Left cardiac atrium (tissue), 4 donors: ENCODE data around the gene CLPTM1L. TPM values are rescaled to one million over a fixed set of nuclear protein-coding genes. Genes with fewer than 3 reads are reported as not detected.
"Not testable (repeated sequence)": the region's sequence is repeated elsewhere in the genome, so short reads cannot be mapped to it uniquely, and the experiment has no call there.

Experiments
- ATAC-seq, 2 donors: fragments of 200-7000 bp; cut with Tn5 transposase; one replicate each; pipeline ENCODE4 v1.9.1; 2020; ENCODE audit warnings: mild to moderate bottlenecking in 2 of 2, moderate library complexity in 2 of 2
- DNase-seq: peaks from one replicate; pipeline ENCODE4 v3.0.0-alpha.2; 2020
- intact Hi-C, 2 donors: fragments of 100-400 bp; cut with DNase I; formaldehyde crosslinking; loops; one replicate each; pipeline versions ENCODE4 v1.14.1 to v1.15.1; 2022 to 2023
- total RNA-seq, 2 donors: library from RNA; stranded (reverse); fragmentation: NEBNext Ultra II Directional; extraction: Animal tissue kit (Norgen Biotek cat#: 25700); gene quantifications; one replicate each; pipeline ENCODE4 v1.2.1, GENCODE V29; 2021
- donor health status: DM: no; HTN: yes; CAD: no.
- donor health status: DM: no; HTN: yes; CAD: no; lungs with severe emphysema.
- donor health status: DM: yes; HTN: yes; CAD: no.
- donor health status: Dilated cardiomyopathy.

The CLPTM1L gene
- total RNA-seq, 2 donors from 2014 or later = 46.6 to 51.7 TPM

DNA sequence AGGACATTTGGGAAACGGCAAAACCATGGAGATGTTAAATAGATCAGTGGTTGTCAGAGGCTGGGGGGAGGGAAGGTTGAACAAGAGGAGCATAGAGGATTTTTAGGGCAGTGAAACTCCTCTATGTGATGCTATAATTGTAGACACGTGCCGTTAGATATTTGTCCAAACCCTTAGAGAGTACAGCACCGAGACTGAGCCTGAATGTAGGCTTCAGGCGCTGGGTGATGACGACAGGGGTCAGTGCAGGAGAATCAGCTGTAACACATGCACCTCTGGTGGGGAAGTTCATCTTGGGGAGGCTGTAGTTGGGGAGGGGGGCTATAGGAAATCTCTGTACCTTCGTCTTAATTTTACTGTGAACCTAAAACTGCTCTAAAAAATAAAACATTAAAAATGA lies 22.2 kb upstream of the CLPTM1L start:
- ATAC-seq (no peak), DNase-seq (no peak)
- intact Hi-C loops = no loop called here

DNA sequence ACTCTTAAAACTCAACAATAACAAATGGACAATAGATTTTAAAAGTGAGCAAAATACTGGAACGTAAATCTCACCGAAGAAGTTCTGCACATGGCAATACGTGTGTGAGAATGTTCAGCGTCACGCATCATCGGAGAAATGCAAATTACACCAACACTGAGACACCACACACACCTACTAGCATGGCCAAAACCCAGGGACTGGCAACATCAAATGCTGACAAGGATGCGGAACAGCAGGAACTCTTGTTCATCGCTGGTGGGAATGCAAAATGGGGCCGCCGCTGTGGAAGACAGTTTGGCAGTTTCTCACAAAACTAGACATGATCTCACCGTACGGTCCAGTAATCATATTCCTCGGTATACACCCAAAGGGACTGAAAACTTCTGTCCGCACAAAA lies 21.6 kb upstream of the CLPTM1L start:
- ATAC-seq (no peak), DNase-seq (no peak)
- intact Hi-C loops = no loop called here

DNA sequence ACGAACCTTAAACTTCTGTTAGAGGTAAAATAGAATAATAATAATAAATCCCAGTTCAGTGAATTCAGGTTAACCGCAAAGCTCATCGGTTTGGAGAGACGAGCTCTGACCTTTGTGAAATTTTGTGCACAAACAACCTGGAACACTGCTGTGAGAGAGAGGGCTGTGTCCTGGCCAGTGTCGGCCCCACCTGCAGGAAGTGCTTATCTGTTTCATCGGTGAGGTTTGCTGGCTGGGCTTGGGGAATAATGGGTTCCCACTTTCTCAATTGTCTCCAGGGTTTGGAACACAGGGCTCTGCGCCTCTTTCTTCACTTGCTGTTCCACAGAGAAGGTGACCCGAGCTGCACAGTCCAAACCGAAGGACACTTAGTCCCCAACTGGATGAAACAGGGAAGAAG lies 19.3 kb upstream of the CLPTM1L start:
- intact Hi-C loops = no loop called here
- DNase-seq (no peak), ATAC-seq (no peak)

DNA sequence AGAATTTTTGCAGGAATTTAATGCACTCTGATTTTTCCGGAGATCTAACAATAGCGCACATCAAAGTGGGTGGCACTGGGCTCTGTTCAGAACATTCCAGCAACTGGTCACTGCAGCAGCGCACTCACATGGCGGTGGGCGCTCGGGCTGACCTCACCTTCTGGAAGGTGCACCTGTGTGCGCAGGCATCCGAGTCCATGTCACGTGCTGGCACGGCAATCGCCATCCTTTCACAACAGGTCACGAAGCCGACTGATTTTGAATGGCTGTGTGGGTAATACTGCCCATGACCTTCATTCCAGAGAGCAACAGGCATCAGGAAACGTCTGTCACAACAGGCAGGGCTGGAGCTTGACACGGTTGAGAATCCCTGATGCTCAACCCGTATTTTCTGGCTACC lies 18.7 kb upstream of the CLPTM1L start:
- ATAC-seq (no peak), DNase-seq (no peak)
- intact Hi-C loops = no loop called here

DNA sequence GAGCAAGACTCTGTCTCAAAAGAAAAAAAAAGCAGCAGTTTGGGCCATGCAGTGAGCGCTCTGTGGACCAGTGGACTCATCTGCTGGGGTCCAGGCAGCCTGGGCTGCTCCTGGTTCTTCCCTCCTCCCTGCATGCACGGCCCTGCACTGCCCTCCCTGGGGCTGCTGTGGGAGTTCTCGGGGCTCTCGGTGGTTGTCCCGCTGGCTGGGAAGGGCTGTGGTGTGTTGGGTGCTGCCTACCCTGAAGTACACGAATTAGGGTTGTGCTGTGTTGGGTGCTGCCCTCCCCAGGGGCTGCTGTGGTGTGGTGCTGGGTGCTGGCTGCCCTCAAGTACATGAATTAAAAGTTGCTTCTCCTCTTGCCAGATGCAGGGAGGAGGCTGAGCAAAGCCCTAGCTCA lies 18.3 kb upstream of the CLPTM1L start:
- intact Hi-C loops = no loop called here

GRCh38 chr5:1362242-1363015 lies 17.5 kb upstream of the CLPTM1L start:
- DNase-seq = no peak
- intact Hi-C loops = no loop called here
- ATAC-seq = no peak

More for the DNA sequence above, 18.3 kb upstream of the CLPTM1L start:
- ATAC-seq (no peak), DNase-seq (no peak)

GRCh38 chr5:1360861-1361260 lies 16.0 kb upstream of the CLPTM1L start:
- intact Hi-C loops = no loop called here
- ATAC-seq (no peak), DNase-seq (no peak)

GRCh38 chr5:1360367-1360766 lies 15.5 kb upstream of the CLPTM1L start:
- DNase-seq, intact Hi-C loops: not testable (repeated sequence)

DNA sequence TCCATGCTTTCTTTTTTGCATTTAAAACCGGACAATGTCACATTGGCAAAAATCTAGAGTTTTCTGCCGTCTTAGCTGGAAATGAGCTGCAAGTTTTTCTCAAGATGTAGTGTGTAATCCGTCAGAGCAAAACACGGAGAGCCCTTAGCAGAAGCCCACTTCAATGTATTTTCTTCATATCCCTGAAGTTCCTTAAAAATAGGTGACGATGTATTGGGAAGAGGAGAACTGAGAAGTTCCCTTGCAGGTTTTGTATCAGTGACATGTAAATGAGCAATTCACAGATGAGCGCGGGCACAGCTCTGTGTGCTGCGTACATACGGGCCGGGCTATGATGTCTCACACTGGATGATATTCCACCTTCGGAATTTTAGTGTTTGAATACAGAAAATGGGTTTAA lies 14.8 kb upstream of the CLPTM1L start:
- ATAC-seq = no peak
- DNase-seq = no peak
- intact Hi-C loops = no loop called here

More at GRCh38 chr5:1360367-1360766, 15.5 kb upstream of the CLPTM1L start:
- ATAC-seq = not testable (repeated sequence)

- ATAC-seq (no peak), DNase-seq (no peak)
- intact Hi-C loops = no loop called here
These were observed 14.2 kb upstream of the CLPTM1L start for GRCh38 chr5:1359031-1359645.

GRCh38 chr5:1358726-1359025 lies 13.8 kb upstream of the CLPTM1L start:
- intact Hi-C loops = no loop called here
- ATAC-seq (no peak), DNase-seq (no peak)

DNA sequence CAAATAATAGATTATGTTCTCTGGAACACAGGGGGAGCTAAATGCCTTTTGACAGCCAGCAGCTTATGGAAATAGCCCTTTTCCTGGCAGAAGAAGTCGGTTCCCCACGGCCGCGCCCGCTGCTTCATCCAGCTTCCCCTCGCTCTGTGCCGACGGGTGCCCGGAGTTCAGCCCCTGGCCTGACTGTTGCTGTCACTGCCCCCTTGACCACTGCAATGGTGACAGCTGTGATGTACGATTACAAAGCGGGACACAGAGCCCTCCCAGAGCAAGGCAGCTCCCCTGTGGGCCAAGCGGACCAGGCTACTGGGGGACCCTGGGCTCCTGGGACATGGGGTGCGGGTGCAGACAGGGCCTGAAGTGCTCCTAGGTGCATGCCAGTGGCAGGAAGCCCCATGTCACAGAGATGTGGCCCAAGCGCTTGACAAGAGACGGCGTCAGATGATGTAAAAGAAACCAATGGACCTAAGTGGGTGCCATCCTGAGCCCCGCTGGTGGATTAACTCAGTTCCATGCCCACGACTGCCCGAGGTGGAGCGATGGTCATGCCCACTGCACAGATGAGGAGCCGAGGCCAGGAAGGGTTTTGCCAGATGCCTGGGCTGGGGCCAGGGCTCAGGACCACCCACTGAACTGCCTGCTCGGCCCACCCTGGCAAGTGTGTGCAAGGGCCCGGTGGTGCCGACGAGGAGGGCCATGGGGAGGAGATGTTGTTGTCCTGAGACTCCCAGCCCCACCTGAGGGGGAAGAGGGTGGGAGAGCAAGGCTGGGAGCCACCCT lies 13.2 kb upstream of the CLPTM1L start:
- ATAC-seq = no peak
- intact Hi-C loops = no loop called here
- no peak for DNase-seq

DNA sequence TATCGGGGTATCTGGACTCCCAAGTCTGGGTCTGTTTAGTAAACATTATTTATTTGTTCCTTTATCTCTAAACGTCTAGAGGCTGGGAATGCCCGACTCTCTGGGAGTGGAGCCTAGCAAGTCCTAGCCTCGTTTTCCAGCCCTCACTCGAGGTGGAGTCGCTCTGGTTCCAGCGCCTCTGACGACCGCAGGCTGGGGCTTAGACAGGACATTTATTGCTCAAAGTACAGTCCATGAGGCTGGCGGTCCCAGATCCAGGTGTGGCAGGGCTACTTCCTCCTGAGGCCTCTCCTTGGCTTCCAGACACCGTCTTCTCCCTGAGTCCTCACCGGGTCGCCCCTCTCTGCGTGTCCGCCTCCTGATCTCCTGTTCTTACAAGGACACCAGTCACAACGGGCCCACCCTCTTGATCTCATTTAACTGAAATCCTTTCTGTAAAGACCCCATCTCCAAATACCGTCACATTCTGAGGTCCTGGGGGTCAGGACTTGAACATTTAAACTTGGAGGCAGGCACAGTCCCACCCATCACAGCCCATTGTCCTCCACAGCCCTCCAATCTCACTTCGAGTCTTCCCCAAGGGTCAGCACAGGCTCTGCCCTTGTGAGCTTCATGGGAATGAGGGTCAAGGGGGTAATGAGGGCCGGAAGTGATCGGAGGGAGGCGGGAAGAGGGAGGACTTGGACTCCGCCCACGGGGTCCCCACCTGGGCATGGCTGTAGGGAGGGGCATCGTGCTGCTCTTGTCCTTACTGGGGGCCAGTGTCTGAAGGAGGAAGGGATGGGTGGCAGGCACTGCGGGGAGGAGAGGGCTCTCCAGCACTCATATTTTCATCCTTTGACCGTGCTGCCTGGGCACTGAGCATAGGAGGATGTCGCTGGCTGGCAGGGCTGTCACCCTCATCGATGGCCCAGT lies 12.2 kb upstream of the CLPTM1L start:
- DNase-seq (no peak), ATAC-seq (no peak)
- intact Hi-C loops = no loop called here

GRCh38 chr5:1354576-1354975 lies 9.7 kb upstream of the CLPTM1L start:
- intact Hi-C loops = no loop called here

GRCh38 chr5:1352231-1353219 lies 7.6 kb upstream of the CLPTM1L start:
- DNase-seq = no peak
- no peak for ATAC-seq

More at GRCh38 chr5:1354576-1354975, 9.7 kb upstream of the CLPTM1L start:
- DNase-seq (no peak), ATAC-seq (no peak)

GRCh38 chr5:1351156-1351555 lies 6.3 kb upstream of the CLPTM1L start:
- intact Hi-C loops = no loop called here
- ATAC-seq (no peak), DNase-seq (no peak)

More at GRCh38 chr5:1352231-1353219, 7.6 kb upstream of the CLPTM1L start:
- intact Hi-C loops = no loop called here

GRCh38 chr5:1349246-1349645 lies 4.3 kb upstream of the CLPTM1L start:
- DNase-seq = no peak
- intact Hi-C loops = no loop called here
- no peak for ATAC-seq

- ATAC-seq (no peak), DNase-seq (no peak)
- intact Hi-C loops = no loop called here
These were observed 4.0 kb upstream of the CLPTM1L start for GRCh38 chr5:1348986-1349245.
